NCI-H2196 (cell line): ENCODE measurements around the gene LRRC74B.
"Not testable (repeated sequence)": the region's sequence is repeated elsewhere in the genome, so short reads cannot be mapped to it uniquely, and the experiment has no call there.

Experiments used
- DNase-seq: peaks from one replicate; lab custom pipeline; 2025; ENCODE audit not compliant: unreplicated experiment; lab: John Stamatoyannopoulos, UW

LRRC74B gene

GRCh38 chr22:21045585-21046294 is at the start of gene LRRC74B:
Gene LRRC74B (plus strand): TSS chr22:21045946. CDS start chr22:21045987, 41 bp downstream.
- DNase-seq: peak; percentile 81

GRCh38 chr22:20996031-20996410 is 49.7 kb upstream of the LRRC74B start:
- DNase-seq: no peak

GRCh38 chr22:20996598-20997535 is 48.9 kb upstream of the LRRC74B start:
- DNase-seq: no peak

DNA sequence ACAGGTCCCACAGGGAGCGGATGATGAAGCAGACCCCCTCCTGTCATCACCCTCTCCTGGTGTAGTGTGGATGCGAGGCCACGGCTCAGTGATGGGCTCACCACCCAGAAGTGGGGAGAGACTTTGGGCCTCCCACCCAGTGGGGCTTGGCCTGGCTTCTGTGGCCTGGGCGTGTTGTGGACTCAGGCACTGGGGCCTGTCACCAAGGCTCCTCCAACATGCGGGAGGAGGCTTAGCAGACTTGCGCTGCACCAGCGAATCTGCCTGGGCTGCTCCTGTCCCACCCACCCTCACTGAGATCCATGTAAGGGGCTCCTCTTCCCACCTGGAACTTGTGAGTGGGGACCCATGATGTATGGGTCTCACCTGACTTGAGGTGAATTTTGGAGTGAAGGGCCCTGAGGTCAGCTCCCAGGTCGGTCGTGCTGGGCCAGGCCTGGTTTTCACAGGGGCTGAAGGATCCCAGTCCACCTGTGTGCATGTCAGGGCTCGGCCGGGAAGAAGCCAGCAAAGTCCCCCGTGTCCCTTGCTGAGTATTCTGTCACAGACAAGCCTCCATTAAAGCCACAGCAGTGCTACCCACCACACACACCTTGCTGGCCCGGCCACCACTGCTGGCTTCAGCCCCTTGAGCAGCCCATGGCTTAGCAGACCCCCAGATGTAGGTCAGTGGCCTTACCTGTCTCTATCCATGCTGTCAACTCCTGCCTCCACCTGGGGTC is 48.0 kb upstream of the LRRC74B start:
- DNase-seq: no peak

- DNase-seq: no peak
Measured at GRCh38 chr22:20998411-20999336, 47.1 kb upstream of the LRRC74B start.

DNA sequence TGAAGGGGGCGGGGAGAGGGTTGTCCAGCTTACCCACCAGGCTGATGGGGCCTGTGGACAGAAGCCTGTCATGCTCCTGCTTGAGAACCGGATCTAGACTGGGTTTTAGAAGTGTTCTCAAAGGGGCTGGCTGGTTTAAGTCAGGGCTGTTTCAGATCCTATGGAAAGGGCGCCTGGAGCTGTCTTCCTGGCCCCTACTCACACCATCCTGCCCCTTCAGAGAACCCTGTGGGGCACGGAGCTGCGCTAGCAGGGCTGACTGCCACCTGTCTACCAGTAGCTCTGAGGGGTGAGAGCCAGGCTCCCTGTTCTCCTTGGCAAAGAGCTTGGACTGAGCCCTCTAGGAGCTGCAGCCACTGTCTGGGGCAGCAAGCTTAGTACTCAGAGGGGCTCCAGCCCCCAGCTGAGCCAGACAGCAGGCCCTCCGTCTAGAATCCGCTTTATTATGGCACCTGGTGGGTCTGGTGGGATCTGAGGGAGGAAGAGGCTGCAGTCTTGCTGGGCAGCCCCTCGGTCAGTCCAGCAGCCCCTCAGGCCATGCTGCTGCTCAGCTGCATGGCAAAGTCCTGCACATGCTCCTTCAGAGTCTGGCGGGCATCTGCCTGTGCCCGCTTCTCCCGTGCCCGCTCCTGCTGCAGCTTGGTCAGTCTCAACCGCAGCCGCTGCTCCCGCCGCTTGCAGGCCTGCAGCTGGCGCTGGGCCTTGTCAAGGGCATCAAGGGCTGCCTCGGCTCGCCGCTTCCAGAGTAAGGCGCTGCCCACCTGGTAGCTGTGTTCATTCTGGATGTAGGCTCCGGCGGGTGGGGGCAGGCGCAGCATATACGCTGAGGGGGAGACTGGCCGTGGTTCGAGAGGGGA is 46.2 kb upstream of the LRRC74B start:
- DNase-seq: no peak

DNA sequence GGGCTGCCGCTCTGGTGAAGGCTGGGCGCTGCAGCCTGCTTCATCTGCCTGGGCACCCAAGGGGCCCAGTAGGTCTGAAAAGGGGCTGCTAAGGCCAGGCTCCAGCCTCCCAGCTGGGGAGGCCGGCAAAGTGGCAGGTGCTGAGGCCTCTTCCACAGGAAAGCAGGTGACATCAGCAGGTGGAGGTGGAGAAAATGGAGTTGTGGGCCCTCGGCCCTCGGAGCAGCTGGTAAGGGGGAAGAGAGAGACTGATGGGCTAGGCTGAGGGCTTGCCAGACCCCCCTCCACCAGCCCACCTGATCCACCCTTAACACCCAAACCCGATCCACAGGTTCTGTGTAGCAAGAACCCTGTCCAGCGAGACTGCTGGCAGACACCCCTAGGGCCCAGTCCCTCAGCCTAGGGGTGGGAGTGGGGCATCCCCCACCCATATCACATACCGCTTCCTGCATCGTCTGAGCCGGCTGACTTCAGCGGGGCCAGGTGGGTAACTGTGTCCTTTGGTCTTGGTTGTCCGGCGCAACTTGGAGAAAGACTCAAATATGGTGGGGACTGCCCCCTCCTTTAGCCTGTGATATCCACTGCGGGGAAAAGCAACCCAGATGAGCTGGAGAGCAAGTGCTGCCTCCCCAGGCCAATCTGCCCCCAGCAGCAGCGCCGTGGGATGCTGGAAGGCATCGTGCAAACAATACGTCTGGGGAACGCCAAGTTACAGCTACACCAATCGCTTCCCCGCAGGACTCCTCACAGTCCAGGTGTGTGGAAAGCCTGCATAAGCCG is 45.3 kb upstream of the LRRC74B start:
- no peak for DNase-seq

DNA sequence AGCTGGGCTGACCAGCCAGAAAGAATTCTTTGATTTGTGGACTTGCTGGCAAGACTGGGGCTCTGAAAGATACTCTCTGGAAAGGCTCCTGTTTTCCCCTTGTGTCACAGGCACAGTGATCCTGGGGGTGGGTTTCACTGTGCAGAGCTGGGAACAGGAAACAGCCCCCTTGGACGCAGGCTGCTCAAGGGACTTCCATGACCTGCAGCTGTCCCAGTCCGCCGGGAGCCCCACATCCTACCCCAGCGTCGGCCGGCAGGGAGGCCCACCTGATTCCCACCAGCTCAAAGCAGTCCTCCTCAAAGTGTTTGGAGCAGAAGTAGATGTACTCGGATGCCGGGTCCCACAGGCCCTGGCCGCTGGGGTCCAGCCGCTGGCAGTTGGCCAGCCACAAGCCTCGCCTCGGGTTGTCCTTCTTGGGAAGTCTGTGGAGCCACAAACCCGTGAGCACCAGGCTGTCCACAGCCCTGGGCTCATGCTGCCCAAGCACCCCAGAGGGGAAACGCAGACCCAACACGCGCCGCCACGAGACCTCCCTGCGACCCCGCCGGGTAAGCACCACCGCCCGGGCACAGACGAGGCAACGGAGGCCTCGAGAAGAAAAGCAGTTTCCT is 44.7 kb upstream of the LRRC74B start:
- no peak for DNase-seq

- peak; percentile 84 for DNase-seq
Measured at GRCh38 chr22:21001601-21002325, 44.0 kb upstream of the LRRC74B start, which contains the start of gene THAP7. Gene THAP7 (minus strand): TSS chr22:21002118. CDS start chr22:21001911, 207 bp downstream.

DNA sequence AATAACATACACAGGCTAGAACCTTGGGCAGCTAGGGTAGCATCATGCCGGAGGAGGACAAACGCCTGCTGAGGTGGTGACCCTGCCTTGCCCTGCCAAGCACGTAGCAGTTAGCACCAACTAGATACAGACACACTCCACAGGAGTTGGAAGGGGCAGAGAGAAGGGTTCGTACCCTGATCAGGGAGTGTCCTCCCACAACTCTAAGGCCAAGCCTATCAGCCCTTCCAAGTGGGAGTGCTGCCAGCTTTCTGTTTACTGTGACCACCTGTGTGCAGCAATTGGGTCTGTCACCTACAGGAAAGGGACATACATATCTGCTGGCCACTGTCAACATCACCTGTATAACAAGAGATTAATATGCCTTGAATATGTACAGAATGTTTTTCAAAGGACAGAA is 42.0 kb upstream of the LRRC74B start:
- no peak for DNase-seq

DNA sequence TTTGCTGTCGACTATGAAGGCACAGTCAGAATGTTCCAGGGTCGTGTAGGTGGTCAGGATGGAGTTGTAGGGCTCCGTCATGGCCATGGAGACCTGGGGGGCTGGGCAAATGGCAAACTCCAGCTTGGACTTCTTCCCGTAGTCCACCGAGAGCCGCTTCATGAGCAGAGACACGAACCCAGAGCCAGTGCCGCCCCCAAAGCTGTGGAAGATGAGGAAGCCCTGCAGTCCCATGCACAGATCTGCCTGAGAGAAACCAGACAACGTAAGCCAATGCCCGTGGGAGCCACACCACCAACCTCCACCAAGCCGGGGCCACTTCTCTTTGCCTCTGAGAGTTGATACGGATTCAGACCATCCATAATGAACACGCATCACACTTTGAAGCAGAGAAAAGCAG is 36.5 kb upstream of the LRRC74B start:
- not testable (repeated sequence) for DNase-seq

DNA sequence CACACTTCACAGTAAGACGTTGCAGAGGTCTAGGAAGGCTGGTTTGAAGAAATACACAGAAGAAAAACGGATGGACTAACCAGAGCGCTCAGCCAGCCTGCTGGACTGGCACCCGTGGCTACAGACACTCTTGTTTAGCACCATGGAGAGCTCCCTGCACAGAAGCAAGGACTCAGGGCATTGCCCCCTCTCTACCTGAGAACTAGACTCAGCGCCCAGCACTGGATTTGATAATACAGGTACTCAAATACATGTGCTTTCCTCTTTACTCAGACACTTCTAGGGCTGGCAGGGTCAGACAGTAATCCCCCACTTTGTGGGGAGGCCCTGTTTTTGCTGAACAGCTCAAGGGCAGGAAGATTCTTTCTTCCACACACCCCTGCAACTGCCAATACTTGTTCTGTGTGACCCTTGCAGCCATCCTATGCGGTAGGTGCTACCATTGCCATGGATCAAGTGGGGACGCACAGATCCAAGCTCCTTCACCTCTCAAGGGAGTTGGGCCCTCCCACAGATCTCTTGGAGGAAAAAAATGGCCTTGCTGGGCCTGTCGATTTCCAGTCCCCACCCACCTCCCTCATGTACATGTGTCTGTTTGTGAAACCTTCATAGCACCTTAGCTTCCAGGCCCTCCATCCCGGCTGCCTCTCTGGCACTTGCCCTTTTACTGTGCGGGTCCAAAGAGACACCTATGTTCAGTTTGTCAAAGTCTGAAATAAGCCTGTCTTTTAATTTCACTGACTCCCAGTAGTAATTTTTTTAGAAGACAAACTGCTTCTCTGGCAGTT is 35.9 kb upstream of the LRRC74B start:
- DNase-seq: no peak

DNA sequence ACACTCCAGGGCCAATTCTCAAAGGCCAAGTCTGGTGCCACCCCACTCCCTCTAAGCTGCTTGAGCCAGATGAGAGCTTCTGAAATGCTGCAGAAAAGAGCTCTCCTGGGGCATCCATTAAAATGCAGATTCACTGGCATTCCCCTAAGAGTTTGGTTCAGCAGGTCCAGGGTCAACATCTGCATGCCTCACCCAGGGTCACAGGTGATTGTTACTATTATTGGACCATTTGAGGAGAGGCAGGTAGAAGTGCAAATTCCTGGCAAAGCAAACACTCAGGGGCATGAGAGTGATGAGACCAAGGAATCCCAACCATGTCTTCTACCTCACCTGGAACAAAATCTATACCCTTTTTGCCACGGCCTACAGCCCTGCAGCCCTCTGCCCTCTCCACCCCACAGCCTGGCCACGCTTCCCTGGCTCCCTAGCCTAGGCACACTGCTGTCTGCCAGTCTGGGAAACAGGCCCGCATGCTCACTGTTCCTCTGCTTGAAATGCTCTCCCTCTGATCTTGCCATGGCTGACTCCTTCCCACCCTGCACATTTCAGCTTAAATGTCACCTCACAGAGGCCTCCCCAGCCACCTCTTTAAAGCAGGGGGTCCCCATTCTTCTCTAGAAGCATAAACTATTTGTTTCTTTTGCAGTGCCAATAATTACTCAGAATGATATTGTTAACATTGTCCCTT is 35.2 kb upstream of the LRRC74B start:
- DNase-seq: no peak

- DNase-seq: no peak
Measured at GRCh38 chr22:21012446-21013407, 33.0 kb upstream of the LRRC74B start.

GRCh38 chr22:21013657-21014201 is 32.0 kb upstream of the LRRC74B start:
- no peak for DNase-seq
